UCSD-AML1 (cell line): ENCODE data around the gene NPAS4.
A peak's percentile ranks its signal among the peaks of the same experiment; 100 is the strongest.
"Not testable (repeated sequence)": the region's sequence is repeated elsewhere in the genome, so short reads cannot be mapped to it uniquely, and the experiment has no call there.

Experiments
- DNase-seq: peaks from one replicate; lab custom pipeline; 2025; ENCODE audit not compliant: unreplicated experiment; lab: John Stamatoyannopoulos, UW

NPAS4 gene

DNA sequence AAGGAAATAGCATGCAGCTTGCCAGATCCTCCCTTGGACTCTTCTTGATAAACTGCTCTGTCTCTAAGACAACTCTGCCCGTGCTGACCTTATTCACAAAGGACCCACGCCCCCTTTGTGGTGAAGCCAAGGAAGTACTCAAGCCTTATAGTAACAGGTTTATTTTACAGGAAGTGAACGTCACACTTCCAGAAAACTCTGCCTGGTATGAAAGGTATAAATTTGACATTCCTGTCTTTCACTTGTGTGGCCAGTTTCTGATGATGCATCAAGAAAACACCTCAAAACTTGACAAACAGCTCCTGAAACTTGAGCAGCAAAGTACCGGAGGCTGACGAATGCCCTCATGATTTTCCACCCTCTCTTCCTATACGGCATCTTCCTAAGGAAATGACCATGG is 33.4 kb downstream of the NPAS4 start:
- DNase-seq = no peak

- DNase-seq = no peak
Observed at GRCh38 chr11:66454828-66455227, 34.0 kb downstream of the NPAS4 start.

DNA sequence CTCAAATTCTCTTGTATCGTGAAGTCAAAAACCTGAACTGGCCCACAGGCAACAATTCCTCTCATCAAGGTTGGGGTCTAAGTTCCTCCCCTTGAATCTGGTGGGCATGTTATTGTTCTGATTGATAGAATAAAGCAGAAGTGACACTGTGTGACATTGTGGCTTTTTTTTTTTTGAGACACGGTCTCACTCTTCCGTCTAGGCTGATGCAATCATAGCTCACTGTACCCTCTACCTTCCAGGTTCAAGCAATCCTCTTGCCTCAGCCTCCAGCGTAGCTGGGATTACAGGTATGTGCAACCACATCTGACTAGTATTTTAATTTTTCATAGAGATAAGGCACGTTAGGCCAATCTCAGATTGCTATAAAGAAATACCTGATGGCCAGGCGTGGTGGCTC is 37.0 kb downstream of the NPAS4 start:
- DNase-seq = no peak

GRCh38 chr11:66459138-66459778 is 38.4 kb downstream of the NPAS4 start:
- DNase-seq = no peak

DNA sequence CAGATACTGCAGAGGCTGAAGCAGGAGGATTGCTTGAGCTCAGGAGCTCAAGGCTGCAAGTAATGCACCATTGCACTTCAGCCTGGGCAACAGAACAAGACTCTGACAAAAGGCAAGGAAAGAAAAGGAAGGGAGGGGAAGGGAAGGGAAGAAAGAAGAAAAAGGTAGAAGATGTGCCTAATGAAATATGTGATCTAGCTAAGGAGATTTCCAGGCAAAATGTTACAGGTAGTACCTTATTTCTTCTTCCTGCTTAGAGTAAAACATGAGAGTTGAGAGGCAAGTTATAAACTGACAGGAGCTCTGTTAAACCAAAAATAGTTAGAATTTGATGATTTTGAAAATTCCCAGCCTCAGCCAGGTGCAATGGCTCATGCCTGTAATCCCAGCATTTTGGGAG is 41.2 kb downstream of the NPAS4 start:
- no peak for DNase-seq

DNA sequence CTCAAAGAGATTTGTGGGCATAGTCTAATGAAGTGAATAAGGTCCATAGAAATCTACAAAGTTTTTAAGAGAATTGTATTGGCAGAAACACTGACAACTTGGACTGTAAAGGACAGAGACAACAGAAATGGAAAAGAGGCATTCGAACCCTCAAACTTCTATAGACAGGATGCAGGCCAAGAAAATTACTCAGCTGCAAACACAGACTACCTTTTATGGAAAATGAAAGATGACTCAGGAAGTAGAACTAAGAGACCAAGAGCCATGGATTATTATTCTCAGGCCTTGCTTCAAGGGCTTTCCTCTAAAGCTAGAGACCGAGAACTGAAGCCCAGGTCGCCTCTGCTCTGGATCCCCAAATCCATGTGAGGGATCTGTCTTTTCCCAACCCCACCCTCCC is 42.1 kb downstream of the NPAS4 start:
- no peak for DNase-seq

GRCh38 chr11:66464116-66464515 is 43.3 kb downstream of the NPAS4 start:
- DNase-seq = not testable (repeated sequence)

DNA sequence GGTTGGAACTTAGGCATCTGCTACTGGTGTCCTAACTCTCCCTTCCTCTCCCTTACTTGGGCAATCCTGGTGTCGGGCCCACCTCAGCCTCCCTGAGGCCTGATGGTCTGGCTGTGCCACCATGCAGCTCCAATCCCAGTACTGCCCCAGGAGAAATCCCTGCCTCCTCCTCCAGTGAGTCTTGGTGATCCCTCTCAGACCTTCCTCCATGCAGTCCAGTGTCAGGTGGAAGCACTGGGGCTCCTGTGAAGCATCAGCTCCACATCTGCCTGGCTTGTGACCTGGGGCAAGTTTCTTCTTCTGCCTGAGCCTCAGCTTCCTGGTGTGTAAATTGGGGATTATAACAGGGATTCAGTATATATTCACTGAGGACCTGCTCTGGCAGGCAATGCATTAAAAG is 44.1 kb downstream of the NPAS4 start:
- DNase-seq = no peak

DNA sequence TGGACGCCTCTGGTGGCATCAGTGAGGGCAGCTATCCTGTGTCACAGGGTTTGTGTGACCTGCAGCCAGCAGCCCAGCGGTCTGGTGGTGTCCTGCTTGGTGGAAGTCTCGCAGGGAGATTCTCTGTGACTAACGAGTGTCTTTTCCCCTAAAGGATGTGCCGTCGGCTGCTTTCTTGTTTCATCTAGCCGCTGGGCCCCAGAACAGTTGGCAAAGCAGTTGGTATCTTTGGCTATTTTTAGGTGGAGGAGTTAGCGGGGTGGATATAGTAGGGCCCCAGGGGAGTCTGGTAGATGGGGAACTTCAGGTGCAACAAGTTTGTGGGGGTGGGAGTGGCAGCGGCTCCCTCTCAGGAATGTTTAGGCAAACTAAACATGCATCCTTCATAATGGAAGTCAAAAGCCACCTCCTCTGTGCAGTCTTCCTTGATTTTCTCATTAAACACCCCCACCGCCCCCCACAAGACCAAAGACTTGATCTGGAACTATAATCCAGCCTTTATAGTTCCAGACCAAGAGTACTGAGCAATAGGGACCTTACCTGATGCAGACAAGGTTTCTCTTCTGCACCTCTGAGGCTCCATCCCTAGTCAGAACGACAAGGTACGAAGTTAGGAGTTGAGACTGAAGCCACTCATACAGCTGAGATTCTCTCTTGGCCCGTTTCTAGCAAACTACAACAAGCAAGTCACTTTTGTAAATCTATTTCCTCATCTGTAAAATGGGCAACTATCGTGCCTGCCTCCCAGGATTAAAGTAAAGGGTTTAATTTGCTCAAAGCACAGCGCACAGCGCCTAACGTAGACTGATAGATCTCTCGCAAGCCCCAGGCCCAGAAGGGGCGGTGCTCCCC is 44.8 kb downstream of the NPAS4 start:
- no peak for DNase-seq

GRCh38 chr11:66466225-66467033 is 45.6 kb downstream of the NPAS4 start, which contains the start of gene PELI3:
Gene PELI3, plus strand, starts transcription at chr11:66466905. Its CDS starts 1,224 bp downstream, at chr11:66468129.
- peak; percentile 93 for DNase-seq

DNA sequence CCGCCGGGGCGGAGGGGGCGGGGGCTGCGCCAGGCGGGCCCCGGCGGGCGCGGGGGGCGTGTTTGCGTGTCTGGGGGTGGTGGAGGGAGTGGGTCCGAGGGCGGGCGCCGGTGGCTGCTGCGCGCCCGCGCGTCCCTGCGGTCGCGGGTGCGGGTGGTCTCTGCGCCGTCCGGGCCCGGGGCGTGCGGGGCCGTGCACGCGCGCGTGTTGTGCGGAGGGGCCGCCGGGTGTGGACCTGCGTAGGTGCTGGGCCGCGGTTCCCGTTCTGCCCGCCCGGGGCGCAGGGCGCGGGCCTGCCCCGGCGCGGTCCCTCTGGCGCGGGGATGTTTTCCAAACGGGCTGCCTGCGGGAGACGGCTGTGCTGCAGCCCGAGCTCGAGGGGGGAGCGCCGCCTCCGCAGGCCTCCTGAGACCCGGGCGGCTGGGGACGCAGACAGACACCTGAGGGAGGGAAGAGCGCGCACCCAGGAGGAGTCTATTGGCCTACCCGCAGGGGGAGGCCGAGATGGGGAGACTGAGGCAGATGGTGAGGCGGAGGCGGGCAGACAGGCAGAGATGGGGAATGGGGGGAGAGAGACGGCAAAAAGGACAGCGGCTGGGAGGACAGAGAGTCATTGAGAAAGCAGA is 46.3 kb downstream of the NPAS4 start:
- DNase-seq = no peak

DNA sequence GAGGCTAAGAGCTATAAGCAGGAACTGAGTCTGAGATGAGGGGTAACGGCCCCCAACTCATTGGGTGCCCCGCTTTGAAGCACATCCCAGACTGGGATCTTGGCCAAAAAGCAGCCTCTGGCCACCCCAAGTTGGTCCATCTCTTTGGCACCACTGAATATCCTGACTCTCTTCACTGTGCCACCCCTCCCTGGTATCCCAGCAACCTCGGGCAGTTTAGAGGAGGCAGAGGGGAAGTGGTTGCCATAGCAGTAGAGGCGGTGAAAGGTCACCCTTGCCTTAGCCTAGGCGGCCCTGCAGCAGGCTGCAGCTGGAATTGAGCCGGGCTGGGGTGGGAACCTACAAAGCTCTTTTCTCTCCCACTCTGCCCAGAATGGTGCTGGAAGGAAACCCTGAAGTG is 46.9 kb downstream of the NPAS4 start:
- DNase-seq = peak; percentile 45

- DNase-seq = no peak
Observed at GRCh38 chr11:66468691-66469090, 47.9 kb downstream of the NPAS4 start.

- DNase-seq = no peak
Observed at GRCh38 chr11:66469441-66469840, 48.6 kb downstream of the NPAS4 start.

DNA sequence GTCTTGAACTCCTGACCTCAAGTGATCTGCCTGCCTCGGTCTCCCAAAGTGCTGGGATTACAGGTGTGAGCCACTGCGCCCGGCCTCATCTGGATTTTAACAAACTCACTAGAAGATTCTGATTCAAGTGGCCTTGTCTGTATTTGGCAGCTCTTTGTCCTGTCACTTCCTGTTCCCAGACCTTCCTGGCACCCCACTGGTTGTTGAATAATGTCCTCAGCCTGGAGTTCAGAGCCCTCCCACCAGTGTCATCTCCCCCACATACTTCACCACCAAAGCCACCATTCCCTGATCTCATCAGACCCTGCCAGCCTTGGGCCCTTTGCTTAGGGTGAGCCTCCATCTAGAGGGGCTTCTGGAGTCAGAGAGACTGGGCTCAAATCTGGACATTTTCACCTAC is 49.2 kb downstream of the NPAS4 start:
- no peak for DNase-seq

DNA sequence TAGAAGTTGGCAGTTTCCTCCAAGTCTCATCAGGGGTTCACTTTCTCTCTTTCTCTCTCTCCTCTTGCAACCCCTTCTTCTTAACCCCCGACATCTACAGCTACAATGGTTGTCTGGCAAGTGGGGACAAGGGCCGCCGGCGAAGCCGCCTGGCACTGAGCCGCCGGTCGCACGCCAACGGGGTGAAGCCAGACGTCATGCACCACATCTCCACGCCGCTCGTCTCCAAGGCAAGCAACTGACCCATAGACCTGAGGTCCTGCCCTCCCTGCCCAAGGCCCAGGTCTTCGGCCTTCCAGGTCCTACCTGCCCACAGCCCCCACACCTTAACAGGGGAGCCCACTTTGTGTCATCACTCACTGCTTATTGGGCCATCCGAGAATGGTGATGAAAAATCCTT is 50.3 kb downstream of the NPAS4 start:
- DNase-seq = no peak

- DNase-seq = no peak
Observed at GRCh38 chr11:66472054-66472453, 51.2 kb downstream of the NPAS4 start.

- no peak for DNase-seq
Observed at GRCh38 chr11:66473167-66473566, 52.3 kb downstream of the NPAS4 start.

DNA sequence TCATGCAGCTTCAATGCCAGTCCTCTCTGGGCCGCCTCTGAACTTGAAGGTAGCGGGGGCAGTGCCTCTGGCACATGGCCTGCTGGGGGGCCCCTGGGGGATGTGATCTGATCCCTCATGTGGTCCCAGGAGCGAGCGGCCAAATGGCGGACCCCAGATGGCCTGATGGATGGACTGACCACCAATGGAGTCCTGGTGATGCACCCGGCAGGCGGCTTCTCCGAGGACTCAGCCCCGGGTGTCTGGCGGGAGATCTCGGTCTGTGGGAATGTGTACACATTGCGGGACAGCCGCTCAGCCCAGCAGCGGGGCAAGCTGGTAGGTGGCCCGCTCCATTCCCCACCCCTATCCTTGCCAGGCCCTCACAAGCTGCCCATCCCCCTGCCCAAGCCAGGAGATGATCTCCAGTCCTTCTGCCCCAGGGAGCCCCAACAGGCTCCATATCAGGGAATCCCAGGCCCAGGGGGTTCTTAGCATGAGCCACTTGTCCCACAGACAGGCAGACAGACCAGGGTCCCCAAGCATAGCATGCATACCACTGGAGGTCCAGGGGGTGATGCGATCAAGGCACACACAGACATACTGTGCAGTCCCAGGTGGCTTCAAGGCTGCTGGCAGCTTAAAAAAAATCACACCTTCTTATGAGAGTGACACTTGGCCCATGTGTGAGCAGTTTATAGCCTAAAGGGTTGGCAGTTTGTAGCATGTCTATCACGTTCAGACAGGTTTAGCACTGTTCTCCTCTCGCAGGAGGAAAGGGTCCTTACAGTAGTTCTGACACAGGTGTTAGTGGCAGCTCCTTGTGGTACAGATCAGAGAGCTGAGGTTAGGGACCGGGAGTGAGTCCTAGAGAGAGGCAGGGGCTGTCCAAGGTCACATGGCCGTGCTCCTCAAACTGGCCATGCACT is 53.0 kb downstream of the NPAS4 start:
- DNase-seq = no peak
